HG03108 (cell line): ENCODE measurements around the gene DDX41.

Experiments
- ATAC-seq: cut with Tn5 transposase; IDR thresholded peaks from one replicate; pipeline ENCODE4 v1.9.1; 2021; ENCODE audit warnings: moderate library complexity; ENCODE audit not compliant: unreplicated experiment

The DDX41 gene

DNA sequence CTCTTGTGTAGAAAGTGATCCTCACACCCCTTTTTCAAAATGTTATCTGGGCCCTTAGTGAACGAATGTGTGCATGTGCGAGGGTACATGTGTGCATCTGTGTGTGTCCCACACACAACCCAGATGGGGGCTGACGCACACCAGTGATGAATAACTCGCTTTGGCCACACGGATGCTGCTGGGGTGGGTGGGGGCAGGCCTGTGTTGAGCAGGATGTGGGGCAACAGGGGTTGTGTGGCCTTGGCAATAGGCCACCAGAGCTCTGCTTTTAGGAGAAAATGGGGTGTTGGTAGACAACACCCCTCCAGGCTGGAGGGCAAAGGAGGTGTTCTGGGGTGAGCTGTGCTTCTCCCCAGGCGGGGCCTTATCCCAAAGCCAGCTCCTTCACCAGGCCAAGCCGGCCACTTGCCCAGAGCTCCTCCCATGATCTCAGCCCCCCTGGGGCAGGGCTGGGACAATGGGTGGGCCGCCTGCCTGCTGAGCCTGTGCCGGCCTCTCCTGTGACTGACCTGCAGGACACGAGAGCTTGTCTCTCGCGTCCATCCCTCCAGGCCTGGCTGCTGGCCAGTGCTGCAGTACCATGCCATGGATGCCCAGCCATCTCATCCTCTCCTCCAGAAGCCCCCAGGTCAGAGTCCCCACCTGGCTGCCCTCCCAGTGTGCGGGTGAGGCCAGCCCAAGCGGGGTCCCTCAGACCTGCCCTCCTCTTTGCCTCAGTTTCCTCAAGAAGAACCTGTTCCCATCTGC is 45.0 kb downstream of the DDX41 start:
- no peak for ATAC-seq

- no peak for ATAC-seq
Measured at GRCh38 chr5:177470759-177471536, 45.8 kb downstream of the DDX41 start.

DNA sequence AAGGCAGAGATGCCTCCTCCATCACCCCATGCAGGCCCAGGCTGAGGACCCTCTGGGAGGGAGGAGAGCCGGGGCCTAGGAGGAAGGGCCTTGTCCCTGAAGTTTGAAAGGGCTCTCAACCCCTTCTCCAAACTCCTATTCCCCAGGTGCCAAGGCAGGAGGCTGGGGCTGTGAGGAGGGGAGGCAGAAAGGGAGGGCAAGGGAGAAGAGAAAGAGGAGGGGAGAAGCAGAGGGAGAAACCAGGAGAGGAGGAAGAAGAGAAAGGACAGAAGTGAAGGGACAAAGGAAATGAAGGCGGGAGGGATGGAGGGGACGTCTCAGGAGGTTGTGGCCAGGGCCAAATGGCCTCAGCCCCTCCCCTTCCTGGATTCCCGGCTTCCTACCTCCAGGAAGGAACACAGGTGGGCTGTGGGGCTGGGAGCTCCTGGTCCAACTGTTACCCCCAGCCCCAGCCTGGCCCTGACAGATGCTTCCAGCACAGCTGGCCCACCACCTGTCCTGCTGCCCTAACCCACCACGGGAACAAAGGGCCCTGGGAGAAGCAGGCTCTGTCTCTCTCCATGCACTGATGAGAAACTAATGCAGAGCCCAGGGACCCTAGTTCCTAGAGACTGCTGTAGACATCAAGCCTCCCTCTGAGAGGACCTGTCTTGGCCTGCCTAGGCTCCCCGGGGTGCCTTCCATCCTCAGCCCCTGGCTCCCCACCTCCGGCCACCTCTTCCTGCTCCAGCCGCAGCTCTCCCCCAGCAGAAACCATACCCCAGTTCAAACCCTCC is 46.8 kb downstream of the DDX41 start:
- ATAC-seq, result no peak

GRCh38 chr5:177468685-177469628 is 47.8 kb downstream of the DDX41 start:
- no peak for ATAC-seq

DNA sequence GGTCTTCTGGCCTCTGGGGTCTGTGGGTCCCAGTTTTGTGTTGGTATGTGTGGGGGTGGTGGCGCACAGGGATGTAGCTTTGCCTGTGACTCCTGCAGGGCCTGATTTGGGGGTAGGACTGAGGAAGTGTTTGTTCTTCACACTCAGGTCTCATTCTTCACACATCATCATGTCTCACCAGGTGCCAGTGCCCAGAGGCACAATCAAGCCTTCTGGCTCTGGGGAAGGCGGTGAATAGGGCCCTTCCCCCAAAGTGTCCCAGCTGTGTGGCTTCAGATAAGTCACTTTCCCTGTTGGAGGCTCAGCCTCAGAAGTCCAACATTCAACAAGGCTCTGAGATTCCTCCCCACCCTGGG is 48.5 kb downstream of the DDX41 start:
- no peak for ATAC-seq

- no peak for ATAC-seq
Measured at GRCh38 chr5:177467436-177467835, 49.3 kb downstream of the DDX41 start.

- no peak for ATAC-seq
Measured at GRCh38 chr5:177466861-177467260, 49.9 kb downstream of the DDX41 start.

- ATAC-seq, result no peak
Measured at GRCh38 chr5:177465044-177465443, 51.7 kb downstream of the DDX41 start.

DNA sequence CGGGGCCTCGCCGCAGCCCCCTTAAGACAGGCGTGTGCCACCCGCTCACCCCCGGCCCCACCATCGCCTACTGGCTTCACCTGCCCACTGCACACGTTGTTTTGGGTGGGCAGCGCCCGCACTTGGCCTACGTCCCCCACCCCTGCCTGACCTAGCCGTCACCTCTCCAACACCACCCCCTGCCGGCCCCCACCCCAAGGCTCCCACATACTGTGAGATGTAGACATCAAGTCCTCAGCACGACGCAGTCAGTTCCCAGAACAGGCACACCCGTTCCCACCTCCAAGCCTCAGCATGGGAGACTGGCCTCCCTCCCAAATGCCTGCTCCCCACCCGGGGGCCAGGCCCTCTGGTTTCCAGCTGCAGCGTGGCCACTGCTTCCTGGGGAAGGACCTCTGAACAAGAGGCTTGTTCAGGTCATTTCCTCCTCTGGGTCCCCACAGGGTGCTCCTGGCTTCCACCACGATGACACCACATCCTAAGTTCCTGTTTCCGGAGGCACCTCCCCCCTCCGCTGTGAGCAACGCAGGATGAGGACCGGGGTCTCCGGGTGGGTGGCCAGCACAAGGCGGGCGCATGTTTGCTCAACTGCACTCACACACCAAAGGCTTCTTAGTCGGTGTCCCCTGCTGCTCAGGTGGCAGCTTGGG is 54.6 kb downstream of the DDX41 start:
- ATAC-seq, result no peak
